ENCODE measurements around the gene SPATA25. TPM values are rescaled to one million over a fixed set of nuclear protein-coding genes. Genes with fewer than 3 reads are reported as not detected.

Gene SPATA25
- total RNA-seq, 1 experiment from 2014 or later, result 0.40 TPM

- CTCF ChIA-PET, result no interaction called here
- ATAC-seq (no peak), DNase-seq (no peak)
- POLR2A ChIA-PET (ENCODE audit: unreplicated experiment), result interaction anchor here (0.6 kb wide), 1 partner anchor 39 kb away, joined by 3 read pairs; no protein-coding TSS in a partner anchor
- Histone ChIP-seq H3K9me2 (replicated peaks; ENCODE audit: low read length) (no peaks in the 10 kb centered on the region), H3K79me2 (ENCODE audit: low read length) (peaks cover 9% of the 10 kb centered on the region), H3K36me3 (ENCODE audit: low read depth, low read length) (peaks cover 33% of the 10 kb centered on the region), H3K9ac (ENCODE audit: low read length) (no peak overlapping the region), H3K4me1 (ENCODE audit: insufficient read depth, low read length) (peaks cover 6% of the 10 kb centered on the region), H3K27me3 (ENCODE audit: low read length) (no peaks in the 10 kb centered on the region), H3K4me3 (ENCODE audit: low read length) (no peak overlapping the region), H4K20me1 (ENCODE audit: low read length) (no peaks in the 10 kb centered on the region), H3K4me2 (ENCODE audit: low read length) (no peak overlapping the region), H3F3A (ENCODE audit: low read length, unreplicated experiment) (no peaks in the 10 kb centered on the region), H3K9me3 (ENCODE audit: low read length) (no peaks in the 10 kb centered on the region), H2AFZ (ENCODE audit: low read length) (no peak overlapping the region), H3K27ac (ENCODE audit: low read length) (no peak overlapping the region)
- no TSS peak for BruUV-seq (replicated peaks)
- intact Hi-C loops (cut with micrococcal nuclease), result no loop called here
- TF ChIP-seq EZH2phosphoT487 (IDR thresholded peaks at IDR 0.05; ENCODE audit: borderline replicate concordance, low read length) (no peak), EZH2 (IDR thresholded peaks at IDR 0.05; ENCODE audit: low read length, unreplicated experiment) (no peak), CTCF (conservative IDR thresholded peaks at IDR 0.05; ENCODE audit: low read depth, low read length) (no peak)
Measured at GRCh38 chr20:45841407-45842129, 45.9 kb downstream of the SPATA25 start.

- intact Hi-C loops (cut with micrococcal nuclease), result no loop called here
- ChIA-PET POLR2A (ENCODE audit: unreplicated experiment) (no interaction called here), CTCF (no interaction called here)
- H3K27ac ChIP-seq (ENCODE audit: low read length), result no peak overlapping the region
- no peaks in the 10 kb centered on the region for H3K9me2 ChIP-seq (replicated peaks; ENCODE audit: low read length)
- no peak overlapping the region for H2AFZ ChIP-seq (ENCODE audit: low read length)
- no peaks in the 10 kb centered on the region for H3F3A ChIP-seq (ENCODE audit: low read length, unreplicated experiment)
- TF ChIP-seq CTCF (conservative IDR thresholded peaks at IDR 0.05; ENCODE audit: low read depth, low read length) (no peak), EZH2phosphoT487 (IDR thresholded peaks at IDR 0.05; ENCODE audit: borderline replicate concordance, low read length) (no peak)
- peaks cover 33% of the 10 kb centered on the region for H3K36me3 ChIP-seq (ENCODE audit: low read depth, low read length)
- H3K9me3 ChIP-seq (ENCODE audit: low read length), result no peaks in the 10 kb centered on the region
- no peak overlapping the region for H3K9ac ChIP-seq (ENCODE audit: low read length)
- peaks cover 11% of the 10 kb centered on the region for H3K79me2 ChIP-seq (ENCODE audit: low read length)
- no TSS peak for BruUV-seq (replicated peaks)
- peaks cover 12% of the 10 kb centered on the region for H3K4me1 ChIP-seq (ENCODE audit: insufficient read depth, low read length)
- no peaks in the 10 kb centered on the region for H3K27me3 ChIP-seq (ENCODE audit: low read length)
- no peak overlapping the region for H3K4me3 ChIP-seq (ENCODE audit: low read length)
- no peak for ATAC-seq
- no peaks in the 10 kb centered on the region for H4K20me1 ChIP-seq (ENCODE audit: low read length)
- DNase-seq, result no peak
- no peak overlapping the region for H3K4me2 ChIP-seq (ENCODE audit: low read length)
Measured at GRCh38 chr20:45840700-45841198, 46.7 kb downstream of the SPATA25 start.

- Histone ChIP-seq H3K36me3 (ENCODE audit: low read depth, low read length) (peaks cover 9% of the 10 kb centered on the region; the same call in 1 of the 2 replicates), H2AFZ (ENCODE audit: low read length) (no peak overlapping the region), H3K9me2 (replicated peaks; ENCODE audit: low read length) (no peaks in the 10 kb centered on the region), H3K4me1 (ENCODE audit: insufficient read depth, low read length) (peaks cover 35% of the 10 kb centered on the region), H3K9me3 (ENCODE audit: low read length) (no peaks in the 10 kb centered on the region), H3K4me2 (ENCODE audit: low read length) (peak overlapping the region; percentile 64), H3K4me3 (ENCODE audit: low read length) (no peak overlapping the region; the same call in 1 of the 2 replicates), H3K27ac (ENCODE audit: low read length) (peak overlapping the region; percentile 66), H3K27me3 (ENCODE audit: low read length) (no peaks in the 10 kb centered on the region), H3K79me2 (ENCODE audit: low read length) (peaks cover 29% of the 10 kb centered on the region), H3K9ac (ENCODE audit: low read length) (0 out of 2 replicates have a peak overlapping the region, but pooled peaks have one; percentile 11), H4K20me1 (ENCODE audit: low read length) (no peaks in the 10 kb centered on the region), H3F3A (ENCODE audit: low read length, unreplicated experiment) (no peaks in the 10 kb centered on the region)
- intact Hi-C loops (cut with micrococcal nuclease), result loop anchor here (1.0 to 10.0 kb wide), 2 partner anchors 30 to 138 kb away; partner anchors contain the start of gene ZNF335
- ATAC-seq (no peak), DNase-seq (no peak)
- no peak for TF ChIP-seq EZH2 (IDR thresholded peaks at IDR 0.05; ENCODE audit: low read length, unreplicated experiment)
- POLR2A ChIA-PET (ENCODE audit: unreplicated experiment), result interaction anchor here (1.4 kb wide), 1 partner anchor 31 kb away, joined by 5 read pairs; no protein-coding TSS in a partner anchor
- CTCF ChIA-PET, result no interaction called here
- BruUV-seq (replicated peaks), result no TSS peak
Measured at GRCh38 chr20:45836841-45837240, 50.6 kb downstream of the SPATA25 start.

Other genes starting within 250 kb of the SPATA25 start
- not detected in 2 replicates for gene WFDC11, start 217.4 kb downstream of the SPATA25 start, total RNA-seq (2014; rRNA removed)
- not detected in 2 replicates for gene WFDC13, start 185.6 kb downstream of the SPATA25 start, total RNA-seq (2014; rRNA removed)
- gene WFDC10B, start 182.6 kb downstream of the SPATA25 start, total RNA-seq (2014; rRNA removed), result not detected in 2 replicates
- not detected in 2 replicates for gene SPINT4, start 165.3 kb downstream of the SPATA25 start, total RNA-seq (2014; rRNA removed)
- 3.0 and 6.0 TPM in 2 replicates for gene WFDC3, start 95.7 kb downstream of the SPATA25 start, total RNA-seq (2014; rRNA removed)
- gene DNTTIP1, start 95.7 kb downstream of the SPATA25 start, total RNA-seq (2014; rRNA removed), result 187 and 194 TPM in 2 replicates
- 251 and 304 TPM in 2 replicates for gene UBE2C, start 75.0 kb downstream of the SPATA25 start, total RNA-seq (2014; rRNA removed)
- not detected in 2 replicates for gene TNNC2, start 60.3 kb downstream of the SPATA25 start, total RNA-seq (2014; rRNA removed)
- gene SNX21, start 53.8 kb downstream of the SPATA25 start, total RNA-seq (2014; rRNA removed), result 90.1 and 108 TPM in 2 replicates
- gene ACOT8, start 30.2 kb downstream of the SPATA25 start, total RNA-seq (2014; rRNA removed), result 57.4 and 58.8 TPM in 2 replicates
- gene ZSWIM3, start 30.0 kb downstream of the SPATA25 start, total RNA-seq (2014; rRNA removed), result 2.1 and 4.2 TPM in 2 replicates
- 9.4 and 16.3 TPM in 2 replicates for gene ZSWIM1, start 6.4 kb downstream of the SPATA25 start, total RNA-seq (2014; rRNA removed)
- 2.3 and 3.7 TPM in 2 replicates for gene NEURL2, start 3.6 kb upstream of the SPATA25 start, total RNA-seq (2014; rRNA removed)
- 98.0 and 129 TPM in 2 replicates for gene CTSA, start 3.7 kb upstream of the SPATA25 start, total RNA-seq (2014; rRNA removed)
- gene PLTP, start 24.5 kb upstream of the SPATA25 start, total RNA-seq (2014; rRNA removed), result 56.6 and 61.5 TPM in 2 replicates
- 18.4 and 20.2 TPM in 2 replicates for gene PCIF1, start 47.1 kb upstream of the SPATA25 start, total RNA-seq (2014; rRNA removed)
- 32.2 and 36.9 TPM in 2 replicates for gene ZNF335, start 84.6 kb upstream of the SPATA25 start, total RNA-seq (2014; rRNA removed)
- gene MMP9, start 121.3 kb upstream of the SPATA25 start, total RNA-seq (2014; rRNA removed), result 0.77 and 1.0 TPM in 2 replicates
- gene SLC12A5, start 141.6 kb upstream of the SPATA25 start, total RNA-seq (2014; rRNA removed), result 2.4 TPM in 1 of 2 replicates, not detected in the other
- gene NCOA5, start 202.3 kb upstream of the SPATA25 start, total RNA-seq (2014; rRNA removed), result 26.9 and 32.1 TPM in 2 replicates
- gene CD40, start 230.7 kb upstream of the SPATA25 start, total RNA-seq (2014; rRNA removed), result 4.6 and 5.0 TPM in 2 replicates